Adrenal gland (tissue), 5 donors: ENCODE data around the gene CSNK1E.
A peak's percentile ranks its signal among the peaks of the same experiment; 100 is the strongest.

Experiments
- POLR2A ChIP-seq, 2 donors: fragments of 450-650 bp; IDR thresholded peaks; one replicate each; pipeline ENCODE4 v1.6.1; 2017; ENCODE audit warnings: antibody characterized with exemption in 2 of 2, mild to moderate bottlenecking in 2 of 2, moderate library complexity in 1 of 2
- TF ChIP-seq, protein P1 (sequence below), 6 experiments: fragments of 450-650 bp in 4 of 6; fragments of 200-600 bp in 2 of 6; sonication (generic) in 1 of 6; IDR thresholded peaks; 1 replicate in 5 of 6; 2 replicates in 1 of 6; pipeline versions ENCODE4 v1.5.1 to v1.8.0; 2016 to 2021; ENCODE audit warnings: antibody characterized with exemption in 6 of 6, mild to moderate bottlenecking in 2 of 6, moderate library complexity in 1 of 6
- donor health status: DM: no; HTN: no; CAD: no.

DNA sequence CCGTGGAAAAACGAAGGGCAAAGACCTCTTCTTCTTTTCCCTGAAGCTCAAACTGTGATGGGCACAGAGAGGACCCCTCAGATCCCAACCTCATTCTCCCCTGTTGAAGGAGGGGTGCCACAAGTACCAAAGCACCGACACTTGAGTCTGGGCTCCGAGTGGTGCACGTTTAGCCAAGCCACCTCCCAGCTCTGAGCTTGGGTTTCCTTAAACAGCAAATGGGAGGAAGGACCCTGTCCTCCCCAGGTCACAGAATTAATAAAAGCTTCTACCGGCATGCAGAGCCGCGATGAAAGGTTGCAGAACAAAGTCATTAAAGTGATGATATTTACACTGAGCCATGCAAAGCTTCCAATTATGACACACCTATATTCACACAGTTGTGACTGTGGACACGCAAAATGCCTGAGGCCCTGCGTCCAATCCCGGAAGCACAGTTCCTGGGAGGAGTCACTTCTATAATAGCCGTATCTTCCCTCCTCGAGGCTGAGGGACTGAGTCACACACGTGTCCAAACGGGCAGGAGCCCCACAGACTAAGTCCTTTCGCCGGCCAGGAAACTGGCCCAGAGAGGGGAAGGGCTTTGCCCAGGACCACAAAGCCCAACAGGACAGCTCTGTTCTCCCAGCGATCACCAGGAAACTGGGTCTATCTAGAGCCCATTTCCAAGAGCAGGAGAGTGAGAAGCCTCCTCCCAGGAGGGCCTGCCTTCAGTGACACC is 922 bp upstream of the CSNK1E start:
- TF ChIP-seq, protein P1, sequence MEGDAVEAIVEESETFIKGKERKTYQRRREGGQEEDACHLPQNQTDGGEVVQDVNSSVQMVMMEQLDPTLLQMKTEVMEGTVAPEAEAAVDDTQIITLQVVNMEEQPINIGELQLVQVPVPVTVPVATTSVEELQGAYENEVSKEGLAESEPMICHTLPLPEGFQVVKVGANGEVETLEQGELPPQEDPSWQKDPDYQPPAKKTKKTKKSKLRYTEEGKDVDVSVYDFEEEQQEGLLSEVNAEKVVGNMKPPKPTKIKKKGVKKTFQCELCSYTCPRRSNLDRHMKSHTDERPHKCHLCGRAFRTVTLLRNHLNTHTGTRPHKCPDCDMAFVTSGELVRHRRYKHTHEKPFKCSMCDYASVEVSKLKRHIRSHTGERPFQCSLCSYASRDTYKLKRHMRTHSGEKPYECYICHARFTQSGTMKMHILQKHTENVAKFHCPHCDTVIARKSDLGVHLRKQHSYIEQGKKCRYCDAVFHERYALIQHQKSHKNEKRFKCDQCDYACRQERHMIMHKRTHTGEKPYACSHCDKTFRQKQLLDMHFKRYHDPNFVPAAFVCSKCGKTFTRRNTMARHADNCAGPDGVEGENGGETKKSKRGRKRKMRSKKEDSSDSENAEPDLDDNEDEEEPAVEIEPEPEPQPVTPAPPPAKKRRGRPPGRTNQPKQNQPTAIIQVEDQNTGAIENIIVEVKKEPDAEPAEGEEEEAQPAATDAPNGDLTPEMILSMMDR (IDR thresholded peaks at IDR 0.05): no peak
- TF ChIP-seq POLR2A (IDR thresholded peaks at IDR 0.05): peak in 1 of 2 donors; percentile 85
